Daoy (cell line): ENCODE results near the gene UBE2G2. TPM values are rescaled to one million over a fixed set of nuclear protein-coding genes. Genes with fewer than 3 reads are reported as not detected.

ENCODE experiments used
- DNase-seq: peaks from one replicate; pipeline ENCODE4 v3.0.0-alpha.2; 2015; ENCODE audit warnings: low read depth
- total RNA-seq: library from RNA; depleted of rRNA; stranded (reverse); fragments of >200 nt; shearing (Covaris generic); gene quantifications from 2 replicates; pipeline ENCODE4 v1.2.3, GENCODE V29; 2014

The UBE2G2 gene
- total RNA-seq, 1 experiment from 2014 or later: 90.1 TPM

DNA sequence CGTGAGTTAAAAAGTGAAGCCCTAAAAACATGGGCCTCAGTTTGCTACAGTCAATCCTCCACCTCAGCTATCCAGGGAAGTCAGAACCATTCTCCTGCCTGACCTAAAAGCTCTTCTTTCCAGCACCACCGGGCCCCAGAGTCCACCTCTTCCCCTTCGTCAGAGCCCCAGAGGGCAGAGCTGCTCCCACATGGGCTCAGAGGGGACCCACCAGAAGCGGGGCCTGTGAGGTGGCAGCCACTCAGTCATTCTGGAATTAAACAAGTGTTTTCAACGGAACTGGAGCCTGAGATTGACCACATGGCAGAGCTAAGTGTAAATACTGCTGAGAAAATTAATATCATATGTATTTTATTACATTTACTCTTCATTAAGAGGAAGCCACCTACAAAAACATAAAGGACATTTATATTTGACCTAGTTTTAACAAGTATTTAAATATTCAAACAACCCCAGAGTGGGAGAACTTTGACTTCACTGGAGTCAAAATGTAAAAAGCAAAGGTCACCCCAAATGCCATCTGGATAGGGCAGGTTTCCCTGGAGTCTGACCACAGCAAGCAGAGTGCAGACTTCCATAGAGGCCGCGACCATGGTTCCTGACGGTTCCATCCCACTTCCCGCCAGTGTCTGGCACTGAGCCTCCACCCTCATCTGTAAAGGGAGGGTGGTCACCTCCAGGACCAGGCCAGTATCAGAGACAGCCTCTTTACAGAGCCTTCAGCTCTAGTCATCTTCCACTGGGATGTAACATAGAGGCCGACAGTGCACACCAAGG, 14.4 kb upstream of the UBE2G2 start:
- no peak for DNase-seq

- DNase-seq: no peak
Observed at GRCh38 chr21:44815225-44815624, 13.6 kb upstream of the UBE2G2 start.

- no peak for DNase-seq
Observed at GRCh38 chr21:44814498-44815023, 12.9 kb upstream of the UBE2G2 start.

GRCh38 chr21:44813727-44814126, 12.1 kb upstream of the UBE2G2 start:
- no peak for DNase-seq

- DNase-seq: no peak
Observed at GRCh38 chr21:44813149-44813548, 11.5 kb upstream of the UBE2G2 start.

DNA sequence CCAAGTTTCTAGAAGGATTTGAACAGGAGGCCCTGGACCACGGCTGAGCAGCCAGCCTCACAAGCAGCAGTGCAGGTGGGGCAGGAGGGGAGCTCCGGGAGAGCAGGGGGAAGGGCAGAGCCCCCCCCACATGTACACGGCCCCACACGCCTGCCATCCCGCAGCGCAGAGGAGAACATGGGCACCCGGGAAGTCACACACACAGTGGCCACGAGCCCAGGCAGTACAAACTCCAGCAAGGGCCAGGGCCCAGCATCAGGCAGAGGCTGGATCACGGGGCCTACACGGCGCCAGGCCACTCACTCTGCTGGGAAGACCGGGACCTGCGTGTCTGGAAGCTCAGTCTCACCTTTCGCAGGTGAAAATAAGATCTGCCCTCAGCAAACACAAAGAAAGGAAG, 11.0 kb upstream of the UBE2G2 start:
- DNase-seq: no peak

DNA sequence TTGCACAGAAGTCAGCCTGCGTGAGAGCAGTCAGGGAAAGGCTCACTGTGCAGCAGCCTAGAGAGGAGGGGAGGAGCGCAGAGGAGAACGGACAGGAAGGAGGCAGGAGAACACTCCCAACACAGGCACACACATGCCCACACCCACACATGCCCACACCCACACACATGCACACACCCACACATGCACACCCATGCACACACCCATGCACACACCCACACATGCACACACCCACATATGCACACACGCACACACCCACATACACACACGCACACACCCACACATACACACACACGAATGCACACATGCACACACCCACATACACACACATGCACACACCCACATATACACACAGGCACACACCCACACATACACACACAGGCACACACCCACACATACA, 9.2 kb upstream of the UBE2G2 start:
- no peak for DNase-seq

DNA sequence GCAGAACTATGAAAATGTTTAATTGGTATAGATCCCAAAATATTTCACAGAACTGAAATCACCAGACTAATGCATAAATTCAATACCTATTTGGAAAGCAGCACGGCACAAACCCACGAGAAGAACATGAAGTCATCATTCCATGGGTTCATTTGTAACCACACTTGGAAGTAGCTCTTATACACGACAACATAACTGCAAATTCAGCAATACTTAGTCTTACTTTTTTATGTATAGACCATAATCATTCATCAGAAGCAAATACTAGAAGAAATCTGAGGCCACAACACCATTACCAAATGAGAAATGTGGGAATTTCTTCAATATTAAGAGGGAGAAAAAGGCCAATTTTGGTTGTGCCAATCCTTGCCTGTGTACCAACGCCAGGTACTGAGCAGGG, 4.2 kb upstream of the UBE2G2 start:
- DNase-seq: no peak

DNA sequence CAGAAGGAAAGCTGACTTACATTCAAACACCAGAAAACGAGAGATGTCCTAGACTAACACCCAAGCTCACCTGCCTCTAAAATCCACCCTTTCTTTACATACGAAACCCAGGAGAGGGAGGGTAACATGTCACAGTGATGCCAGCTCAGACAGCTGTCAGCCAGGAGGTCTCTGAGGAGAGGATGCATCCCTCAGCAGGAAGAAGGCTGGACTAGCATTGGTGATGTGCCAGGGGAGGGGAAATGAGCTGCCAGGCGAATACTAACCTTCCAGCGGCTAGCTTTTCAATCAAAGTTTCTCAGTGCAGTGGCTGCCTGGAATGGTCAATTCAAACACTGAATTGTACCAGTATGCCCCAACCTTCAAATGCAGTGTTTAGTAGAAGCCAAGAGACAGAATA, 3.6 kb upstream of the UBE2G2 start:
- no peak for DNase-seq

DNA sequence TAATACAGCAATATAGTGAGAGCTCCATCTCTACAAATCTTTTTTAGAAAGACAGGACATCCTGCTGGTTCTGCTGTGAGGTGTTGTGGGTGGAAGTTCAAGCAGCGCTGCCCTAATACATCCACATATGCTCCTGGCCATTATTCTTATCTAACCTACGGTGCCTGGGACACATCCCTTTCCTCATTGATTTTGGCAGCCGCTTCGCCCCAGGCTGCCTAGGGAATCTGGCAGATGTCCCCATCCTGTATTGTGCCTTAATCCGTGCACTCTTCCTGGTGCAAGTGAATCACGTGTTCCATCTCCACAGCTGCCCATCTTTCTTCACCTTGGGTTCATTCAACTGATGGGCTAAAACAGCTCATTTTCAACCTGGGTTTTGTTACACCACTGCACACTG, 3.1 kb upstream of the UBE2G2 start:
- DNase-seq: no peak

GRCh38 chr21:44803651-44804050, 2.0 kb upstream of the UBE2G2 start:
- DNase-seq: no peak

- DNase-seq: no peak
Observed at GRCh38 chr21:44802396-44803153, 955 bp upstream of the UBE2G2 start.

DNA sequence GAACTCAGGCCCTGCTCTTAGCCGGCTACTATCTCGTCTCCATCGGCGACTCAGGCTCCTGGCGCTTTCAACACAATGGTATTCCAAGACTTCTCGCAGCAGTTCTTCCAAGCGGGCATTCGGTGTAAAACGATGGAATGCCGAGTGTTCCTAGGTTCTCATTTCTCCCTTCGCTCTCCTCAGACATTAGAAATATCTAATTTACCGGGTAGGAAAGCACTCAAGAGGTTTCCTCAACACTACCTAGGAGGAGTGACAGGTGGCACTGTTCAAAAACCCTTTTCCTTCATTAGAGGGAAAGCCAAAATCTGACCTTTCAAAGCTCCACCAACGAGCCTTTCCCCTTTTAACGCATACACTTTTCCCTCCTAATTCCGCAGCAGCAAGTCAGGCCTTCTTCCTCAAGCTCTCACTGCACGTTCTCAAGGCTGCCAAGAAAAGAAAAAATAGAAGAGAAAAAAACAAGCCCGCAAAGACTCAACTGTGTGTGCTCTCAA, 601 bp downstream of the UBE2G2 start:
- peak; percentile 36 for DNase-seq

- no peak for DNase-seq
Observed at GRCh38 chr21:44800103-44800502, 1.5 kb downstream of the UBE2G2 start.

- no peak for DNase-seq
Observed at GRCh38 chr21:44799646-44800045, 2.0 kb downstream of the UBE2G2 start.

GRCh38 chr21:44797775-44798174, 3.8 kb downstream of the UBE2G2 start:
- no peak for DNase-seq

DNA sequence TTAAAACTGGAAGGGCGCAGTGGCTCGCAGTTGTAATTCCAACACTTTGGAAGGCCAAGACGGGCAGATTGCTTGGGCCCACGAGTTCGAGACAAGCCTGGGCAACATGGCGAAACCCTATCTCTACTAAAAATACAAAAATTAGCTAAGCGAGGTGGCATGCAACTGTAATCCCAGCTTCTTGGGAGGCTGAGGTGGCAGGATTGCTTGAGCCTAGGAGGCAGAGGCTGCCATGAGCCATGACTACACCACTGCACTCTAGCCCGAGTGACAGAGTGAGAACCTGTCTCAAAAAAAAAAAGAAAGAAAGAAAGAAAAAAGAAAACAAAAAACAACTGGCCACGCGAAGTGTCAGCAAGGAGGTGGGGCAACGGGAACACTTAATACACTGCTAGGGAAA, 6.3 kb downstream of the UBE2G2 start:
- no peak for DNase-seq

DNA sequence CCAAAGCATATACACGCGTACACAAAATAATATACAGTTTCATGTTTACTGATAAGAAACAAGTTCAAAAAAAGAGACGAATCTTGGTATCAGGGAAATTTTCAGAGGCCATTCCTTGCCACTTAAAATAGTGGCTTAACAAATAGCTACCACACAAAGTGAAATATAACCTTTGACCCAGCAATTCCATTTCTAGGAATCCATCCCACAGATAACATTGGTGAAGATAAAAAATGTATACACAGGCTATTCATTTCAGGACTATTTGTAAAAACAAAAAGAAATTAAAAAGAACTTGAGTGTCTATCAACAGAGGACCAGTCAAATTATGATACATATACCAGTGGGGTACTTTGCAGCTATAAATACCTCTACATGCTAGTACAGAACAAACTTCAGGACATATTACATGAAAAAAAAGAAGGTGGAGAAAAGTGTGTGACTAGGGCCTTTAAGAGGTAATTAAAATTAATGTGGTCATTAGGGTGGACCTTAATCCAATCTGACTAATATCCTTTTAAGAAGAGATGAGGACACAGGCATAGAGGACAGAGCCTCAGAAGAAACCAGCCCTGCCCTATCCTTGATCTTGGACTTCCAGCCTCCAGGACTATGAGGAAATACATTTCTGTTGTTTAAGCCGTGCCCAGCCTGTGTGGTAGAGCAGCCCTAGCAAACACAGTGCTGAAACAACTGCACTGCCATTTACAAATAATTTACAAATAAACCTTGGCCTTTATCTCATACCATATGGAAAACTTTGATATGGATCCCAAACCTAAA, 7.8 kb downstream of the UBE2G2 start:
- DNase-seq: no peak

DNA sequence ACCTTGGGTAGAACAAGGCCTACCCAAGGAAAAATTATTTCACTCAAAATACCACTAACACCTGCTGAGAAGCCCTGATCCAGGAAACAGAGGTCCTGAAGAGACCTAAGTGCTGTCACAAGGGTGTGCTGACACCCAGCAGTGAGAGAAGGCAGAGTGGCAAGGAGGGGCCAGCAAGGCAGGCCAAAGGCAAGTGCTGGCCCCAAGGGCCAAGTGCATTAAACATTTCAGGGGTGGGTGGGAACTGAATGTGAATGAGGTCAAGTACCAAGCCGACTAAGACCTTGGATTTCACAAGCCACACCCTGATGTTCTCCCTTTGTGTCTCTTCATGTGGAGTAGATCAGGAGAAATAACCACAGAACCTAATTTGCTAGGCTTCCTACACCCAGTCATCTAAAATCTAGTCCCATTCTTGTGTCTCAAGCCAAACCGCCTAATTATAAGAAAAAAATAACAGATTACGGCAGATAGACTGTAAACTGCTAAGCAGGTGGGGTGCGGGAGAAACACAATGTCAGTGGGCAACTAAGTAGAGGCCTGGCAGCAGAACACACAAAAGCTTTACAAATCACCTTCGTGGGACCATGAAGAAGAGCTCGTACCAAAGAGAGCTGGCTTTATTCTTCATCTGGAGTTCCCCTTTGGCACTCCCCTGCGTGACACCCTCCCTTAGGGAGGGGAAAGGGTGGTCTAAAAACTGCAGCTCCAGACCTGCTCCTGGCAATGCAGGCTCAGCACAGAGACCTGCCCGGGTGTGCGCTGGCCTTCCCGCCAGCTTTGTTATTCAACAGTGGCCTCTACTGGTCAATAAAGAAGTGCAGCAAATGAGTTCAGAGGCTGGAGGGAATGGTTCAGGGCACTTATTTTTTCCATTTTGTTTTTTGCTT, 8.7 kb downstream of the UBE2G2 start:
- peak; percentile 65 for DNase-seq

DNA sequence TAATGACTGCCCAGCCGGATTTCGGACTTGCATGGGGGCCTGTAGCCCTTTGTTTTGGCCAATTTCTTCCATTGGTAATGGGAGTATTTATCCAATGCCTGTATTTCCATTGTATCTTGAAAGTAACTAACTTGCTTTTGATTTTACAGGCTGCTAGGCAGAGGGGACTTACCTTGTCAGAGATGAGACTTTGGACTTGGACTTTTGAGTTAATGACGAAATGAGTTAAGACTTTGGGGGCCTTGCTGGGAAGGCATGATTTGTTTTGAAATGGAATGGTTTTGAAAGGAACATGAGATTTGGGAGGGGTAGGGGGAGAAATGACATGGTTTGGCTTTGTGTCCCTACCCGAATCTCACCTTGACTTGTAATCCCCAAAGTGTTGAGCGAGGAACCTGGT, 9.6 kb downstream of the UBE2G2 start:
- no peak for DNase-seq

- no peak for DNase-seq
Observed at GRCh38 chr21:44791246-44791645, 10.4 kb downstream of the UBE2G2 start.
